ENCODE data around the gene CD53.

CD53 gene

GRCh38 chr1:110888641-110889040 lies 15.7 kb downstream of the CD53 start:
- Histone ChIP-seq H3K4me3 (replicated peaks; ENCODE audit: low read depth, low read length) (no peak overlapping the region), H3K27me3 (replicated peaks; ENCODE audit: control insufficient read depth, insufficient read depth, low read length) (no peaks in the 10 kb centered on the region), H3K36me3 (ENCODE audit: control insufficient read depth, insufficient read depth, low read length) (peaks cover 17% of the 10 kb centered on the region)

DNA sequence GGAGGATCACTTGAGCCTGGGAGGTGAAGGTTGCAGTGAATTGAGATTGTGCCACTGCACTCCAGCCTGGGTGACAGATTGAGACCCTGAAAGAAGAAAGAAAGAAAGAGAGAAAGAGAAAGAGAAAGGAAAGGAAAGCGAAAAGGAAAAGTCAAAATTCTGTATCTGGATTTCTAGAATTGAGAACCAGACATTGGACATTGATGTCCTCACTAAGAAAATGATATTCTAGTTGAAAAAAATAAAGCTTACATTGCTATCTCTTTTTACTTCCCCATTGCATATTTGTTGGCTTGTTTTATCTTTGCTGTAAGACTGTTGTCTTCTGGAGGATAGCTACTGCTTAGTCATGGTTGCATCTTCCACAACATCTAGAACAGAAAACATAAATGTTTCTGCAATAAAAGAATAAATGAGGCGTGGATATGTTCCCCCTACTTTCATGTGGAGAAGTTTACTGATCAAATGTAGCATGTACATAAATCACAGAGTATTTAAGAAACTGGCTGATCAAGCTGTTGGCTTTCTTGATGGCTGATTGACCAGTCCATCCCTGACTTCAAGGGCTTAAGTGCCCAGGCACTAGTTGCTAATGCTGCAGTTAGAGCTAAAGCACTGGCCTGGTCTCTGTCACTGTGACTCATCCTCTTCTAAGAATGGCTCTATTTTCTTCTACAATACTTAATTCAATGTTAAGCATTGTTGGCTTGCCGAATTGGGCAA lies 17.7 kb downstream of the CD53 start:
- Histone ChIP-seq H3K27me3 (replicated peaks; ENCODE audit: control insufficient read depth, insufficient read depth, low read length) (no peaks in the 10 kb centered on the region), H3K4me3 (replicated peaks; ENCODE audit: low read depth, low read length) (no peak overlapping the region), H3K36me3 (ENCODE audit: control insufficient read depth, insufficient read depth, low read length) (peaks cover 29% of the 10 kb centered on the region)
- TF ChIP-seq, protein P1, sequence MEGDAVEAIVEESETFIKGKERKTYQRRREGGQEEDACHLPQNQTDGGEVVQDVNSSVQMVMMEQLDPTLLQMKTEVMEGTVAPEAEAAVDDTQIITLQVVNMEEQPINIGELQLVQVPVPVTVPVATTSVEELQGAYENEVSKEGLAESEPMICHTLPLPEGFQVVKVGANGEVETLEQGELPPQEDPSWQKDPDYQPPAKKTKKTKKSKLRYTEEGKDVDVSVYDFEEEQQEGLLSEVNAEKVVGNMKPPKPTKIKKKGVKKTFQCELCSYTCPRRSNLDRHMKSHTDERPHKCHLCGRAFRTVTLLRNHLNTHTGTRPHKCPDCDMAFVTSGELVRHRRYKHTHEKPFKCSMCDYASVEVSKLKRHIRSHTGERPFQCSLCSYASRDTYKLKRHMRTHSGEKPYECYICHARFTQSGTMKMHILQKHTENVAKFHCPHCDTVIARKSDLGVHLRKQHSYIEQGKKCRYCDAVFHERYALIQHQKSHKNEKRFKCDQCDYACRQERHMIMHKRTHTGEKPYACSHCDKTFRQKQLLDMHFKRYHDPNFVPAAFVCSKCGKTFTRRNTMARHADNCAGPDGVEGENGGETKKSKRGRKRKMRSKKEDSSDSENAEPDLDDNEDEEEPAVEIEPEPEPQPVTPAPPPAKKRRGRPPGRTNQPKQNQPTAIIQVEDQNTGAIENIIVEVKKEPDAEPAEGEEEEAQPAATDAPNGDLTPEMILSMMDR (IDR thresholded peaks at IDR 0.05; ENCODE audit: insufficient read depth, low read length, poor library complexity, severe bottlenecking) = no peak
- no peak for DNase-seq (ENCODE audit: extremely low read depth, insufficient read length)

More at GRCh38 chr1:110888641-110889040, 15.7 kb downstream of the CD53 start:
- no peak for DNase-seq (ENCODE audit: extremely low read depth, insufficient read length)
- TF ChIP-seq, protein P1 (IDR thresholded peaks at IDR 0.05; ENCODE audit: insufficient read depth, low read length, poor library complexity, severe bottlenecking) = no peak

DNA sequence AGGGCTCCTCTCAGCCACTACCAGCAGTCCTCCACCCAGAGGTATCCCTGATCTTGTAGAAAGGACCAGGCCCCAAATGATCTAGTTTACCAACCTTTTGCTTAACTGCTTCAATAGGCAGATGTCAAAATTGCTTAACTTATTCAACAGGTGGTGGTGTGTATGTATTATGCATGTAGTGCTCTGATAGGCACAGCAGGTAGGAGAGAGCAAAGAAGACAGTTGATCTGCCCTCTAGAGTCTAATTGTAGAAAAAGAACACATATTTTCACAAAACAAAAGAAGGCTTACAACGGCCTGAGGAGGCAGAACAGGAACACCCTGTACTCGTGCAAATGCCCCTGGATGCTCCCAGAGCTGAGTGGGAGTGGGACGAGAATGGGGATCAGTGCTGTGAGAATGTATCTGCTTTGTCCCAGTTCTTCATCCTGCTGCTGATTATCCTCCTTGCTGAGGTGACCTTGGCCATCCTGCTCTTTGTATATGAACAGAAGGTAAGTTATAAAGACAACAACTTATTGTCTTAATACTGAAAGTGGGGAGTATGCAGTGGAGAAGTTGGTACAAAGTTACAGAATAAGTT lies 21.1 kb downstream of the CD53 start:
- Histone ChIP-seq H3K4me3 (replicated peaks; ENCODE audit: low read depth, low read length) (no peak overlapping the region), H3K36me3 (ENCODE audit: control insufficient read depth, insufficient read depth, low read length) (peaks cover 46% of the 10 kb centered on the region), H3K27me3 (replicated peaks; ENCODE audit: control insufficient read depth, insufficient read depth, low read length) (no peaks in the 10 kb centered on the region)
- TF ChIP-seq, protein P1 (IDR thresholded peaks at IDR 0.05; ENCODE audit: insufficient read depth, low read length, poor library complexity, severe bottlenecking) = no peak
- DNase-seq (ENCODE audit: extremely low read depth, insufficient read length) = no peak

GRCh38 chr1:110896090-110896489 lies 23.1 kb downstream of the CD53 start:
- TF ChIP-seq, protein P1 (IDR thresholded peaks at IDR 0.05; ENCODE audit: insufficient read depth, low read length, poor library complexity, severe bottlenecking) = no peak
- peaks cover 54% of the 10 kb centered on the region for H3K36me3 ChIP-seq (ENCODE audit: control insufficient read depth, insufficient read depth, low read length)
- DNase-seq (ENCODE audit: extremely low read depth, insufficient read length) = no peak
- no peaks in the 10 kb centered on the region for H3K27me3 ChIP-seq (replicated peaks; ENCODE audit: control insufficient read depth, insufficient read depth, low read length)
- no peak overlapping the region for H3K4me3 ChIP-seq (replicated peaks; ENCODE audit: low read depth, low read length)

GRCh38 chr1:110897681-110898080 lies 24.7 kb downstream of the CD53 start:
- TF ChIP-seq, protein P1 (IDR thresholded peaks at IDR 0.05; ENCODE audit: insufficient read depth, low read length, poor library complexity, severe bottlenecking) = no peak
- Histone ChIP-seq H3K4me3 (replicated peaks; ENCODE audit: low read depth, low read length) (no peak overlapping the region), H3K27me3 (replicated peaks; ENCODE audit: control insufficient read depth, insufficient read depth, low read length) (no peaks in the 10 kb centered on the region), H3K36me3 (ENCODE audit: control insufficient read depth, insufficient read depth, low read length) (peaks cover 44% of the 10 kb centered on the region)
- DNase-seq (ENCODE audit: extremely low read depth, insufficient read length) = no peak

All from GM06990 (cell line).